Right lobe of liver (tissue), 6 donors: Measurements from ENCODE around the gene TMEM204. TPM values are rescaled to one million over a fixed set of nuclear protein-coding genes. Genes with fewer than 3 reads are reported as not detected.
A peak's percentile ranks its signal among the peaks of the same experiment; 100 is the strongest.

Experiments
- ATAC-seq, 4 donors: fragments of 200-7000 bp; cut with Tn5 transposase; one replicate each; pipeline ENCODE4 v1.9.1; 2020; ENCODE audit warnings: mild to moderate bottlenecking in 4 of 4, moderate library complexity in 4 of 4
- DNase-seq, 3 donors: peaks; one replicate each; pipeline ENCODE4 v3.0.0-alpha.2; 2020
- H3K27ac ChIP-seq, 3 donors: fragments of 200-600 bp; one replicate each; pipeline ENCODE4 v1.8.0; 2022
- H3K27me3 ChIP-seq, 2 donors: fragments of 200-600 bp; one replicate each; pipeline ENCODE4 v1.8.0; 2022
- H3K36me3 ChIP-seq, 4 donors: fragments of 200-600 bp; sonication (generic) in 1 of 4; one replicate each; pipeline versions ENCODE4 v1.5.1 to v1.8.0; 2017 to 2022; ENCODE audit warnings: control low read depth in 1 of 4
- H3K4me1 ChIP-seq, 4 donors: fragments of 200-600 bp; sonication (generic) in 1 of 4; one replicate each; pipeline versions ENCODE4 v1.5.1 to v1.8.0; 2017 to 2022; ENCODE audit warnings: control low read depth in 1 of 4
- H3K4me3 ChIP-seq, 3 donors: fragments of 200-600 bp; one replicate each; pipeline ENCODE4 v1.8.0; 2022
- H3K9me3 ChIP-seq, 4 donors: fragments of 200-600 bp; sonication (generic) in 1 of 4; one replicate each; pipeline versions ENCODE4 v1.5.1 to v1.8.0; 2017 to 2022; ENCODE audit warnings: control low read depth in 1 of 4
- CTCF ChIP-seq, 4 donors: fragments of 200-600 bp in 3 of 4; fragments of 450-650 bp in 1 of 4; IDR thresholded peaks; one replicate each; pipeline versions ENCODE4 v1.5.1 to v1.8.0; 2016 to 2022; ENCODE audit warnings: antibody characterized with exemption in 4 of 4, mild to moderate bottlenecking in 2 of 4
- POLR2A ChIP-seq: fragments of 450-650 bp; IDR thresholded peaks from one replicate; pipeline ENCODE4 v1.6.1; 2017; ENCODE audit warnings: antibody characterized with exemption, mild to moderate bottlenecking
- WGBS: methylation state at CpG from one replicate; pipeline ENCODE4 v1.1.6; 2018; ENCODE audit warnings: low coverage, low lambda C conversion rate; ENCODE audit not compliant: insufficient coverage; ENCODE audit errors: missing lambda C conversion rate; 5-methylcytosine and 5-hydroxymethylcytosine counted together
- intact Hi-C, 2 donors: fragments of 100-400 bp; cut with DNase I; formaldehyde crosslinking; loops; one replicate each; pipeline versions ENCODE4 v1.11.2 to v1.14.1; 2022
- total RNA-seq, 6 experiments: library from RNA; depleted of rRNA in 2 of 6; stranded (reverse); fragments of >200 nt in 2 of 6; fragmentation: NEBNext Ultra II Directional in 3 of 6; extraction: Animal tissue kit (Norgen Biotek cat#: 25700) in 3 of 6; gene quantifications; one replicate each; pipeline versions ENCODE4 v1.1.0 to v1.2.4, GENCODE V29; 2016 to 2023
- donor health status: DM: no; HTN: yes; CAD: no.
- donor health status: DM: no; HTN: no; CAD: no.
- donor health status: DM: no; HTN: no; CAD: no.
- donor health status: DM: no; HTN: yes; CAD: no.
- donor health status: DM: no; HTN: yes; CAD: no.

TMEM204 gene
- total RNA-seq, 6 experiments from 2014 or later = 4.7 to 18.7 (median 8.9) TPM

GRCh38 chr16:1492923-1493745 lies 40.3 kb upstream of the TMEM204 start, which contains the start of gene TELO2:
Gene TELO2 (plus strand): TSS chr16:1493360. CDS start chr16:1494282, 922 bp downstream.
- Histone ChIP-seq H3K36me3 (peaks cover 0 to 13% (median 0%) of the 10 kb centered on the region in 4 donors), H3K9me3 (no peaks in the 10 kb centered on the region), H3K27me3 (no peaks in the 10 kb centered on the region), H3K4me1 (peaks cover 0 to 14% (median 5%) of the 10 kb centered on the region in 4 donors), H3K4me3 (peak within 1 kb of the TSS; percentile 67 to 82 (median 72)), H3K27ac (peak within 1 kb of the TSS; percentile 49 to 90 (median 73))
- DNase-seq (peak; percentile 85 to 88 (median 87)), ATAC-seq (peak; percentile 91 to 98 (median 94))
- 2% methylated on average over 55 of the region's 89 CpGs for WGBS
- no peak for TF ChIP-seq POLR2A
- no peak for TF ChIP-seq CTCF (IDR thresholded peaks at IDR 0.05)
- intact Hi-C loops = no loop called here

- H3K27ac ChIP-seq = peak overlapping the region; percentile 49 to 90 (median 73)
- peaks cover 0 to 14% (median 5%) of the 10 kb centered on the region in 4 donors for H3K4me1 ChIP-seq
- no peaks in the 10 kb centered on the region for H3K27me3 ChIP-seq
- DNase-seq = peak in 1 of 3 donors; percentile 48
- no peak for TF ChIP-seq POLR2A
- no peak for TF ChIP-seq CTCF (IDR thresholded peaks at IDR 0.05)
- WGBS = no CpG with 5 or more reads among the region's 30 CpGs
- intact Hi-C loops = no loop called here
- peak; percentile 4 to 26 (median 10) for ATAC-seq
- peaks cover 0 to 13% (median 0%) of the 10 kb centered on the region in 4 donors for H3K36me3 ChIP-seq
- H3K4me3 ChIP-seq = peak overlapping the region; percentile 67 to 82 (median 72)
- no peaks in the 10 kb centered on the region for H3K9me3 ChIP-seq
Observed at GRCh38 chr16:1493746-1494094, 39.7 kb upstream of the TMEM204 start.

GRCh38 chr16:1494129-1494640 lies 39.3 kb upstream of the TMEM204 start:
- H3K9me3 ChIP-seq = no peaks in the 10 kb centered on the region
- H3K27ac ChIP-seq = no peak overlapping the region
- H3K36me3 ChIP-seq = peaks cover 0 to 16% (median 0%) of the 10 kb centered on the region in 4 donors
- 10% methylated on average over 2 of the region's 25 CpGs for WGBS
- peak in 1 of 3 donors; percentile 61 for DNase-seq
- H3K4me1 ChIP-seq = peaks cover 0 to 14% (median 5%) of the 10 kb centered on the region in 4 donors
- ATAC-seq = peak; percentile 8 to 33 (median 20)
- H3K27me3 ChIP-seq = no peaks in the 10 kb centered on the region
- TF ChIP-seq CTCF (IDR thresholded peaks at IDR 0.05) = peak; percentile 19 to 33 (median 26)
- no peak for TF ChIP-seq POLR2A
- H3K4me3 ChIP-seq = peak overlapping the region; percentile 67 to 82 (median 72)
- intact Hi-C loops = no loop called here

- Histone ChIP-seq H3K9me3 (no peaks in the 10 kb centered on the region), H3K36me3 (peaks cover 0 to 21% (median 0%) of the 10 kb centered on the region in 4 donors), H3K4me1 (peaks cover 0 to 14% (median 5%) of the 10 kb centered on the region in 4 donors), H3K4me3 (no peak overlapping the region), H3K27me3 (no peaks in the 10 kb centered on the region), H3K27ac (no peak overlapping the region)
- ATAC-seq = no peak
- intact Hi-C loops = no loop called here
- no peak for TF ChIP-seq CTCF (IDR thresholded peaks at IDR 0.05)
- WGBS = 63% methylated on average over 2 of the region's 13 CpGs
- no peak for DNase-seq
Observed at GRCh38 chr16:1494711-1495110, 38.8 kb upstream of the TMEM204 start.
